Stimulated activated CD8-positive, alpha-beta memory T cell treated with anti-CD3 and anti-CD28 coated beads, Interleukin-7, amount 100 ng/mL, for 4 hours (primary cell): ENCODE data around the gene TAS2R3.
"Not testable (repeated sequence)": the region's sequence is repeated elsewhere in the genome, so short reads cannot be mapped to it uniquely, and the experiment has no call there.

ENCODE experiments used
- DNase-seq, 2 donors: peaks; one replicate each; pipeline ENCODE4 v3.0.0-alpha.2; 2020; ENCODE audit warnings: low read depth in 2 of 2

The TAS2R3 gene, protein sequence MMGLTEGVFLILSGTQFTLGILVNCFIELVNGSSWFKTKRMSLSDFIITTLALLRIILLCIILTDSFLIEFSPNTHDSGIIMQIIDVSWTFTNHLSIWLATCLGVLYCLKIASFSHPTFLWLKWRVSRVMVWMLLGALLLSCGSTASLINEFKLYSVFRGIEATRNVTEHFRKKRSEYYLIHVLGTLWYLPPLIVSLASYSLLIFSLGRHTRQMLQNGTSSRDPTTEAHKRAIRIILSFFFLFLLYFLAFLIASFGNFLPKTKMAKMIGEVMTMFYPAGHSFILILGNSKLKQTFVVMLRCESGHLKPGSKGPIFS

GRCh38 chr7:141763797-141764196 is at the start of gene TAS2R3:
TSS of gene TAS2R3 (plus strand) at chr7:141764097. CDS start at chr7:141764159, 62 bp downstream.
- DNase-seq: no peak

DNA sequence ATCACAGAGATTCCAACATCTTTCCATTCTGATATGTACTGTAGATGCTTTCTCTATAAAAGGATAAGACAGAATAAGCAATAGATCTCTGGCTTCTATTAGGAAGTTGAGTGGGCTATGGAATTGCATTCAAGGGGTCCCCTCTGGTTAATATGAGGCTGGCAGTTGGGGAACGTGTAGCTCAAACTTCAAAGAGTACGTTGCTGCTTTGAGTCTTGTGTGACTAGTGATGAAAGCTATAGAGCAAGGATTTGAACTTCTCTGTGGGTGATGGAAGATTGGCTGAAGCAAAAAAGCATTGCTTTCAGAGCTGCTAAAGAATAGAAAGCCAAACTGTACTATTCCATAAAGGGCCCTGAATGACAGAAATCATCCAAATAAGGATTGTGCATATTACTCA is 49.3 kb upstream of the TAS2R3 start:
- DNase-seq: no peak

GRCh38 chr7:141715018-141715417 is 48.9 kb upstream of the TAS2R3 start:
- no peak for DNase-seq

DNA sequence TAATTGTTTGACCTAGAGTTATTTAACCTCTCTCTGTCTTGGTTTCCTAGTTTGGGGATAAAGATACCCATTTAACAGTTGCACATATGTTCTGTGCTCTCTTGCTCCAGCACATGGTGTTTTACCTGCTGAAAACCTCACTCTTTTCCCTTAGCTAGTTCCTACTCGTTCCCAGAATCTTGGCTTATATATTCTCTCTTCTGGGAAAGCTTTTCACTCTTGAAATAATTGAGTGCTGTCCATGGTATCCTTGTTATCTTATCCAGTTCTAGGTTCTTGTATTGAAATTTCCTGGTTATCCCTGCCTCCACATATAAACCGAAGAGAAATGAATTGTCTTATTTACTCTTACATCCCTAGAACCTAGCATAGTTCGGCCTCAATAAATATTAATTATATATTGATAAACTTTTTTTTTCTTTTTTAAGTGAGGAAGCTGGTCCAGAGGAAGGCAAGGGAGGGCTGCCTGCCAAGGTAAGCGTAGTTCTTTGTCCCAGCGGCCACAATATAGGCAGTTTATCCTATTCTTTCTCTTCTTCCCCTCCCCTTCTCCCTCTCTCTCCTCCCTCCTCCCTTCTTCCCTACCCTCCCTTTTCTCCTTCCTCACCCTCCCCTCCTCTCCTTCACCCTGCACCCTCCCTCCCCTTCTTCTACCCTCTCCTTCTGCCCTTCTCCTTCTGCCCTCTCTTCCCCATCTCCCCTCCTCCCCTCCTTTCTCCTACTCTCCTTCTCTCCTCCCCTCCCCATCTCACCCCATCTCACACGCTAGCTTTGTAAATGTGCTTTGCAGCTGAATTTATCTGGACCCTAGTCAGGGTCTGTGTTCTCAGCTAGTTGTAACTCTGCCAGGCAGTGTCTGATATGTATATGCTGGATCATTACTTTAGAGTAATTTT is 47.9 kb upstream of the TAS2R3 start:
- DNase-seq: no peak

DNA sequence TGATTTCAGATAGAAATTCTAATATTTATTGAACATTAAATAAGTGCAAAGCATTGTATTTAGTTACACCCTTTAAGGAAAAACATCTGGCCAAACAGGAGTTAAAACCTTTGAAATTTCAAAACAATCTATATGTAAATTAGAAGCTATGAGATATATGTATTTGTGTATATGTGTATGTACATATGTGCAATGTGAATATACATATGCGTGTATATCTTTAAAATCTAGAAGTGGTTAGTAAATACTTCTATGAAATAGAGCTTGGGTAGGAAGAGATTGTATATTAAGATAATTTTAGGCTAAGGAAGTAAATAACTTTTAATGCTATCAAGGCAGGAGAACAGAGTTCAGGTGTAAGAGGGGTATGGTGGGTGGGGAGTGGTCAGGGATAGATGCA is 46.4 kb upstream of the TAS2R3 start:
- DNase-seq: no peak

- no peak for DNase-seq
Observed at GRCh38 chr7:141722529-141722928, 41.4 kb upstream of the TAS2R3 start.

DNA sequence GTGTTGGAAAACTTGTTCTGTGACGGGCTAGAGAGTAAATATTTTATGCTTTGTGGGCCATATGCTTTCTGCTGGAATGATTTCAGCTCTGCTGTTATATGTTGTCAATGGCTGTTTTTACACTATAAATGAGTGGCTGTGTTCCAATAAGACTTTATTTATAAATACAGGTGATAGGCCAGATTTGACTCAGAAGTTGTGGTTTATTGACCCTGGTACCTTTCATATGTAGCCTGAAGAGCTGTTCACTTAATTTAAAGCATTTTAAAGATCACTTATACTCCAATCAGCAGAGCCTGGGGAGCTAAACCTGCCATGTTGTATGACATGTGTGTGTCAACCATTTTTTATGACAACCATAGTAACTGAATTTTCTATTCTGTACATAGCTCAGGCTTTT is 34.9 kb upstream of the TAS2R3 start:
- no peak for DNase-seq

DNA sequence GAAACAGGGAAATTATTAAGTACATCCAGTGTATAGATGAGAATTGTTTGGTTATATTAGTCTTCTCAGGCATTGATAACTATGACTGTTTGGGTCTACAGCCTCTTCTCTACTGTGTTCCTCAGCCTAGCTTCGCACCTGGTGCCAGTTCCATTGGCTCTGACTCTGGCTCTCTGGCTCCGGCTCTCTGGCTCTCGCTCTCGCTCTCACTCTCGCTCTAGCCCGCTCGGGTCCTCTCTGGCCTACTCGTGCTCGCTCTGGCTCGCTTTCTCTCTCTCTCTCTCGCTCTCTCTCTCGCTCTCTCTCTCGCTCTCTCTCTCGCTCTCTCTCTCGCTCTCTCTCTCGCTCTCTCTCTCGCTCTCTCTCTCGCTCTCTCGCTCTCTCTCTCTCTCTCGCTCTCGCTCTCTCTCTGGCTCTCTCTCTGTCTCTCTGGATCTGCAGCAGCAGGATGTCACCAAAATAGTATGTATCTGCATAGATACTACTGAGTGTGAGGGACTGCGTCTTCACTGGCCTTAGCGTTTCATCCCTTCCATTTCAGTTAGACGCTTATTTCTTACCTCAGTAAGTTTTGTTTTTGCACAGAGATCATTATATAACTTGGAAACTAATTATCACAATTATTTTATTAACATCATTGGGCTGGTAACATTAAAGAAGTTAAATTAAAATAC is 32.3 kb upstream of the TAS2R3 start:
- DNase-seq: no peak

GRCh38 chr7:141737118-141737835 is 26.6 kb upstream of the TAS2R3 start:
- no peak for DNase-seq

- DNase-seq: peak; percentile 85 to 91
Observed at GRCh38 chr7:141737836-141738591, 25.9 kb upstream of the TAS2R3 start, which contains the start of gene SSBP1. TSS of gene SSBP1 (plus strand) at chr7:141738358. CDS start at chr7:141739167, 809 bp downstream.

GRCh38 chr7:141738592-141739013 is 25.3 kb upstream of the TAS2R3 start:
- no peak for DNase-seq

- no peak for DNase-seq
Observed at GRCh38 chr7:141739250-141739649, 24.6 kb upstream of the TAS2R3 start.

DNA sequence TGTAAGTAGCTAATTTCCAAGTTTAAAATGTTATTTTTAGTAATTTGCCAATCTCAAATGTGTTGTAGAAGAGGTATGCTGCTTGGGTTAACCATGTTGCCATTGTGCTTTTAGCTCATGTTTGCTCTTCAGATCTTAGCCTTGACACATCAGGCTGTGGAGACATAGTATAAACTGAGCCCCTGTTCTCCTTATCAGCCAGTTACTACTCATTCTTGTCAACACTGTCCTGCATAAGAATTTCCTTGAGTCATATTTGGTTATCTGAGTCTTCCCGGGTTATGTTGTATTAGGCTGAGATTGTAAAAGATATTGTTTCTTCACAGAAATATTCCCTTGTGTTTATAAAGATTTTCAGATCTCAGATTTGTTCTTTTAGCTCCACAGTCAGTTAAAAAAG is 21.7 kb upstream of the TAS2R3 start:
- DNase-seq: no peak

DNA sequence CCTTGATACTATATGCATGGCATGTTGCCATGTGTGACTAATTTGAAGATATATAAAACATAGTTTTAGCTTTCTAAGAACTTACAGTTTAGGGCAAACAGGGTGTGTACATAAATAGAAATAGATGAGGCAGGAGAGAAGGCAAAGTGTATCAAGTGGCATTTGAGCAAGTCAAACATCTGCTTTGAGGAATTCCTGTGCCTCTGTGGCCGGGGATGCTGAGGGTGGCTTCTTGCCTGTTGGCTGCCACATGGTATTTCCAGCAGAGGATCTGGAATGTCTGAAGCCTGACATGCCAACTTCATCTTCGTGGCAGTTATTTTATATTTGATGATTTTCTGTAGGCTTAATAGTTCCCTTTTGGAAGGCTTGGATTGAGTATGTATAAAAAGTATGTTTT is 19.8 kb upstream of the TAS2R3 start:
- DNase-seq: no peak

- DNase-seq: no peak
Observed at GRCh38 chr7:141748396-141748795, 15.5 kb upstream of the TAS2R3 start.

DNA sequence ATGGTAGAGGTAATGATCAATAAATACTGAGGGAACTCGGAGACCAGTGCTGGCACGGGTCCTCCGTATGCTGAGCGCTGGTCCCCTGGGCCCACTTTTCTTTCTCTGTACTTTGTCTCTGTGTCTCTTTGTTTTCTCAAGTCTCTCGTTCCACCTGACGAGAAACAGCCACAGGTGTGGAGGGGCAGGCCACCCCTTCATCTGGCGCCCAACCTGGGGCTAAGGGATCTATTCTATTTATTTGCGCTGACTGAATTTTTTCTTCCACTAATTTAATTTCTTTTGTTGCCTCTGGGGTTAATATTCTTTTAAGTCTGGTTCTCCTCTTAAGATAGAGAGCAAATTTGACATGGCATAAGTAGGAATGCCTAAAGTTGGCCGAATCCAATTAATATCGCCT is 12.0 kb upstream of the TAS2R3 start:
- not testable (repeated sequence) for DNase-seq

DNA sequence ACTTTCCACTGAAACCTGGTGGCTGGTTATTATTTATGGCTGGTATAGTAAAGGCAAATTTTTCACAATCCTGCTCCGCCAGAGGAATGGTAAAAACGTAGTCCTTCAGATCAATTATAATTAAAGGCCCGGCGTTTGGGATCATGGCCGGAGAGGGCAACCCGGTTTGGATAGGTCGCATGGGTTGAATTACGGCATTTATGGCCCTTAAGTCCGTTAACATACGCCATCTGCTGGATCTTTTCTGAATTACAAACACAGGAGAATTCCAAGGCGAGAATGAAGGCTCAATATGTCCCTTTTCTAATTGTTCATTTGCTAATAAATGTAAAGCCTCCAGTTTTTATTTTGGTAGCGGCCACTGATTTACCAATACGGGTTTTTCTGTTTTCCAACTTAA is 11.3 kb upstream of the TAS2R3 start:
- DNase-seq: no peak

DNA sequence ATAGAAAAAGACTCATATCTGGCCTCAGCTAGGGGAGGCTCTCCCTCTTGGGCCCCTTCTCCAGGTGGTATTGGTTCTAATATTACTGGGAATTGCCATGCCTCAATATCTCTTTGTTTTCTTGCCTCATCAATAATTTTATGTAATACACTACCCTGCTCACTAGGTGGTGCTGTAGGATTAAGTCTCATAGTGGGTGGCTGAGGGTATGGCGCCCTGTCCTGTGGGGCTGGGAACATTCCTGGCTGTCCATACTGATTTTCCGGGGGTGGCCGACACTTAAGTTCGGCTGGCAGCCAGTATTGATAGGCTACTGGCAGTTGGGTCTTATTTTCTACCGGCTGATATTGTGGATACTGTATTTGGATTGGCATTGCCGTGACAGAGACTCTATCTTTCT is 9.0 kb upstream of the TAS2R3 start:
- no peak for DNase-seq

DNA sequence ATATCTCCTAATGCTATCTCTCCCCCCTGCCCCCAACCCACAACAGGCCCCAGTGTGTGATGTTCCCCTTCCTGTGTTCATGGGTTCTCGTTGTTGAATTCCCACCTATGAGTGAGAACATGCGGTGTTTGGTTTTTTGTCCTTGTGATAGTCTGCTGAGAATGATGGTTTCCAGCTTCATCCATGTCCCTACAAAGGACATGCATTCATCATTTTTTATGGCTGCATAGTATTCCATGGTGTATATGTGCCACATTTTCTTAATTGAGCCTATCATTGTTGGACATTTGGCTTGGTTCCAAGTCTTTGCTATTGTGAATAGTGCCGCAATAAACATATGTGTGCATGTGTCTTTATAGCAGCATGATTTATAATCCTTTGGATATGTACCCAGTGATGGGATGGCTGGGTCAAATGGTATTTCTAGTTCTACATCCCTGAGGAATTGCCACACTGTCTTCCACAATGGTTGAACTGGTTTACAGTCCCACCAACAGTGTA is 6.2 kb downstream of the TAS2R3 start:
- not testable (repeated sequence) for DNase-seq

GRCh38 chr7:141776374-141776773 is 12.5 kb downstream of the TAS2R3 start, which contains the start of gene TAS2R4:
TSS of gene TAS2R4 (plus strand) at chr7:141776674. CDS start at chr7:141778489, 1,815 bp downstream.
- DNase-seq: no peak
